Activated CD8-positive, alpha-beta memory T cell treated with anti-CD3 and anti-CD28 coated beads, Interleukin-2, amount 50 U/mL, for 1 hour (primary cell): ENCODE measurements around the gene TOR4A.
A peak's percentile ranks its signal among the peaks of the same experiment; 100 is the strongest.
"Not testable (repeated sequence)": the region's sequence is repeated elsewhere in the genome, so short reads cannot be mapped to it uniquely, and the experiment has no call there.

Source experiments
- DNase-seq: peaks from one replicate; pipeline ENCODE4 v3.0.0-alpha.2; 2020; ENCODE audit errors: extremely low read depth

Gene TOR4A

DNA sequence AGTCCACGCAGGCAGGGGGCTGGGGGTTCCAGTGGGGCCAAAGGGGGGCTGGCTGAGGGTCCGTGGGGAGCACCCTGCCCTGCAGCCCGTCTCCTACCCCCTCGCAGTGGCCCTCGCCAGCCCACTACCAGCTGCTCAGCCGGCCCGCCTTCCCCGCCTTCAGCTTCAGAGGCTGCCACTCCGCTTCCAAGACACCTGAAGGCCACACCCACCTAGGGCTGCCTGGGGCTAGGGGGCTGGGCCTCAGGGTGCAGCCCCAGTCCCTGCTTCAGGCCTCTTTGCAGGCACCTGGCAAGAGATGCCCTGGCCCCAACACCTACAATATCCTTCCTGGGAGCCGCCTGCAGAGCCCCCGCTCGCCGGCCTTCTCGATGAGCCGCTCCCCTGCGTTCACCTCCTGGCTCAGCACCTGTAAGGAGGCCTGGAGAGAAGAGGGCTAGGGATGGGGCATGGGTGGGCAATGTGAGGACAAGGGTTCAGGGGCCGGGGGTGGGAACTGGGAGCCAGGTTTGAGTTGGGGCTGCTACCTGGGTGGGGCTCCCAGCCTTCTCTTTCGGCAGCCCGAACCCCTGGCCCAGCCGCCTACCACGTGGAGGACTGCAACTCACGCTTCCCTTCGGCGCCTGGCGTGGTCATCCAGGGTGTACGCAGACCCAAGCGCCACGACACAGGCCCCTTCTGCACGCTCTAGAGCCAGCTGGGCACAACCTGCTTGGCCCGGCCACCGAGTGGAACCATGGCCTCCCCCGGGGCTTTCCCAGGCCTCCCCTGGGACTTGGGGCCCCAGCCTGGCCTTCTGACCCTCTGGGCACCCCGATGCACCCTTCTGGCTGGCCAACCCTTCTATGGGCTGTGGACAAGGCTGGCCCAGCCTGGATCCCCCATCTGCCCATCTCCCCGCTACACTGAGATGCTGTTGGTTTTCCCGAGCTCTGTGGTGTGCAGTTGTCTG is 24.7 kb upstream of the TOR4A start:
- DNase-seq: no peak

DNA sequence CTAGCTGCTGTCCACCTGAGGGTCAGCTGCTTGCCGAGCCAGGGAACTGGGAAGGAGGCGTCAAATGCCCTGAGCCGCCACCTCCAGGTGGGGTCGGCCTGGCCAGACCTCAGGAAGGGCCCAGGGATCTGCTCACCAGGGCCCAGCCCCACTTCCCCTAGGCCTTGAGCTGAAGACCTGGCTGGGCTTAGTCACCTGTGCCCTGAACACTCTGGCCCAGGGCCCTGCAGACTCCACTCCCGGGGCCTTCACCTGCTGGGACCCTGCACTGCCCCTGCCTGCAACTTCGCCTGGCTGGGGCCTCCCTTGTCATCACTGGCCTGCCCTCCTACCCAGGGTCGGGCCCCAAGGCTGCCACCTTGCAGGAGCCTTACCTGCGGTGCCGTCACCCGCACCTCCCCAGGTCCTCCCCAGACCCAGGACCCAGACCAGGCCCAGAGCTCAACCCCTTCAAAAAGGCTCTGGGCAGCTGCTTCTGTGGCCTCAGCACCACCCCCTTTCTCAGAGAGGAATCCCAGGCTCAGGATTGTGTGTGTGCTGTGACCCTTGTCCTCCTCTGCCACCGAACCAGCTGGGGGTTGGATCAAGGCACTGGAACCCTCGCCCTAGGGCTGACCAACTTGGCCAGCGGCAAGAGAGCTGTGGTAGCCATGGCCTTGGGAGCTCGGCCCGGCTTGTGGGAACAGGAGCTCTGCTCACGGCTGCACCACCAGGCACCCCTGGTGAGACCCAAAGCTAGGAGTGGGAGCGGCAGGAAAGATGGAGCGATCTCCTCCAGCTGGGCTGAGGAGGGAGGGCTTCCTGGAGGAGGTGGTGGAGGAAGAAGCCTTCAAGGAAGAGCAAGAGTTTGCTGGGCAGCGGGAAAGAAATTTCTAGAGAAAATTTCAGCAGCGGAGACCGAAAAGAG is 23.6 kb upstream of the TOR4A start:
- DNase-seq: no peak

DNA sequence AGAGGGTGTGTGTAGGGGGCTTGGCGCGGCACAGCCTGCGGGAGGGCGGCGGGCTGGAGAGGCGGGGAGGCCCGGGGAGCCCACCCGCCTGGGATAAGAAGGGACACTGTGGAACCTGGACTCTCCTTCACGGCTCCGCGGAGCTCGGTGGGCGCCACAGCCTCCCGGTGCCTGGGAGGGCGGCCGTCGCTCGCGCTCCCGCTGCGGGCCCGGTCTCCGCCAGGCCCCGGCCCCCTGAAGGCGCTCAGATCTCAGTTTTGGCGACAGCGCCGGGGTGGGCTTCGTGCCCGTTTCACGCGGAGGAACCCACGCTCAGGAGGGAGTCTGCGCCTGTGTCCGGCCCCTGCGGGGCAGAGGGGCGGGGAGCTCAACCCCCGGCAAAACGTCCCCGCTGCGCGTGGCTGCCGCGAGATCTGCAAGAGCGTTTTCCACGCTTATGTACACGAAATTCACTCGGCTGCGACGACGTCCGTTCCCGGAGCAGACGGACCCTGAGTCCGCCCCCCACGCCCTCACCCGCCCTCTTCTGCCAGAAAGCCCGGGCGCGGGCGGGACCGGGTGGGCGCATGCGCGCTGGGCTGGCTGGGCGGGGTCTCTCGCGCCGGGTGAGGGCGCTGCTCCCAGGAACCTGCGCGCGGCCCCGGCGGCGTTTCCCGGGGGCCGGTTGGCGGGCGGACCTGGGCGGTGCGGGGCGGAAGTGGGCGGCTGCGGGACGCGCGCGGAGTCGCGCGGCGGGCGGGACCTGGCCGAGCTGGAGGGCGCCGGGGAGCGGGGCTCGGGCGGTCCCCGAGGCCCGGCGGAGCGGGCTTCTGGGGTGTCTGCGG is 22.7 kb upstream of the TOR4A start, which contains the start of gene NELFB:
TSS of gene NELFB (plus strand) at position 704 of the 824 bp plus-strand sequence.
- peak; percentile 71 for DNase-seq

DNA sequence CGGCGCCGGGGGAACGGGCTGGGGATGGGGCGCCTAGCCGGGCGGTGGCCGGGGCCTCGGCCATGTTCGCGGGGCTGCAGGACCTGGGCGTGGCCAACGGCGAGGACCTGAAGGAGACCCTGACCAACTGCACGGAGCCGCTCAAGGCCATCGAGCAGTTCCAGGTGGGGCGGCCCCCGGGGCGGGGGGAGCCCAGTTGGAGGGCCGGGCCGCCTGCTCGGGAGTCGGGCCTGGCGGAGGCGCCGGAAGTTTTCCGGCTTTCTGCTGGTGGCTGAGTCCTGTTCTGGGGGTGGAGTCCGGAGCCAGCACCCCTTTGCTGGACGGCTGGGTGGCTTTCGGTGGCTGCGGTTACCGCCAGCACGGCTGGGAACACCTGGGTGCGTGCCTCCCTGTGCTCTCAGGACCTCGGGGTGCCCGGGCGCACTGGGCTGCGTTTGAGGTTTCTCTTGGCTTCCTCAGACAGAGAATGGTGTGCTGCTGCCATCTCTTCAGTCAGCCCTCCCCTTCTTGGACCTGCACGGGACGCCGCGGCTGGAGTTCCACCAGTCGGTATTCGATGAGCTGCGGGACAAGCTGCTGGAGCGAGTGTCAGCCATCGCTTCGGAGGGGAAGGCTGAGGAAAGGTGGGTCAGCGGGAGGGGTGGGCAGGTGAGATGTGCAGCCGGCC is 21.9 kb upstream of the TOR4A start:
- no peak for DNase-seq

DNA sequence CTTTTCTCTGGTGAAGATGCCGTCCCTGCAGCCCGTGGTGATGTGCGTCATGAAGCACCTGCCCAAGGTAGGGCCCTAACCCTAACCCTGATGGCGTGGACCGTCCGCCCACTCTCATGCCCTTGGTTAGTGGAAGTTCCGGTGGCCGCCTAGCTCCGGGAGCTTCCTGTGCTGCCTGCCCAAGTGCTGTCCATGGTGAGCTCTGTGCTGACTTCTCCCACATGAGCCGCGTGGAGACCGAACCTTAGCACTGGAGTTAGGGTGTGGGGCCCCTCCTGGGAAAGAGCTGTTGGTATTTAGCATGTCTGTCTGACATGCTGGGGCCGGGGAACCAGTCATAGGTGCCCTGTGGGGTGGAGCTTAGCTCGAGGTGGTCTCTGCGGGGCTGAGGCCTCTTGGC is 21.2 kb upstream of the TOR4A start:
- no peak for DNase-seq

DNA sequence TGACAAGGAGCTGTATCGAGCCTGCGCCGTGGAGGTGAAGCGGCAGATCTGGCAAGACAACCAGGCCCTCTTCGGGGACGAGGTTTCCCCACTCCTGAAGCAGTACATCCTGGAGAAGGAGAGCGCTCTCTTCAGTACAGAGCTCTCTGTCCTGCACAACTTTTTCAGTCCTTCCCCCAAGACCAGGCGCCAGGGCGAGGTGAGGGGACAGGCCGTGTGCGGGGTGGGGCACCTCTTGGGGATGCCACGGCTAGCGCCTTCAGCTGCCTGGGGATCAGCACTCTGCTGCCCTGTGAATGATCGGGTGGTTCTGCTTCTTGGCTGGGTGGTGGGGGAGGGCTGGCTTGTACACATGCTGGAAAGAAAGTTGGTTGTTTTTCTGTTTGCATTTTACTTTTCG is 20.7 kb upstream of the TOR4A start:
- no peak for DNase-seq

DNA sequence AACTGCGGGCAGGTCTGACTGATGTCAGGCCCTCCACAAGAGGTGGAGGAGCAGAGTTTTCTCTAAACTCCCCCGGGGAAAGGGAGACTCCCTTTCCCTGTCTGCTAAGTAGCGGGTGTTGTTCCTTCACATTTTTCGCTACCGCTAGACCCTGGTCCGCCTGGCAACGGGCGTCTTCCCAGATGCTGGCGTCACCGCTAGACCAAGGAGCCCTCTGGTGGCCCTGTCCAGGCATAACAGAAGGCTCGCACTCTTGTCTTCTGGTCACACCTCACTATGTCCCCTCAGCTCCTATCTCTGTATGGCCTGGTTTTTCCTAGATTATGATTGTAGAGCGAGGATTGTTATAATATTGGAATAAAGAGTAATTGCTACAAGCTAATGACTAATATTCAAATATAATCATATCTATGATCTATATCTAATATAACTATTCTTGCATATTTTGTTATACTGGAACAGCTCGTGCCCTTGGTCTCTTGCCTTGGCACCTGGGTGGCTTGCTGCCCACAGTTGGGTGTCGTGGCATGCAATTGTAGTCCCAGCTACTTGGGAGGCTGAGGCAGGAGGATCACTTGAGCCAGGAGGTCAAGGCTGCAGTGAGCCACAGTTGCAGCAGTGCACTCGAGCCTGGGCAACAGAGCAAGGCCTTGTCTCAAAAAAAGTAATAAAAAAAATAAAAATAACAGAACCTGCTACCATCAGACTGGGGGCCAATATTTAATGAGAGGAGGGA is 15.2 kb upstream of the TOR4A start:
- DNase-seq: not testable (repeated sequence)

DNA sequence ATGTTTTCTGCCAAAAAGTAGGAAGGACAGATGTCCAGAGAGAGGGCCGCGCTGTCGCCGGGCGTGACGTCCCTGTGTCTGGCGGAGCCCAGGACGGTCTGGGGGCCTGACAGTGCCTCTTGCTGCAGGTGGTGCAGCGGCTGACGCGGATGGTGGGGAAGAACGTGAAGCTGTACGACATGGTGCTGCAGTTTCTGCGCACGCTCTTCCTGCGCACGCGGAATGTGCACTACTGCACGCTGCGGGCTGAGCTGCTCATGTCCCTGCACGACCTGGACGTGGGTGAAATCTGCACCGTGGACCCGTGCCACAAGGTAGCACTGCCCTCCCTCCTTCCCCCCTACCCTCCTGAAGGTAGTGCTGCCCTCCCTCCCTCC is 14.6 kb upstream of the TOR4A start:
- DNase-seq: no peak

DNA sequence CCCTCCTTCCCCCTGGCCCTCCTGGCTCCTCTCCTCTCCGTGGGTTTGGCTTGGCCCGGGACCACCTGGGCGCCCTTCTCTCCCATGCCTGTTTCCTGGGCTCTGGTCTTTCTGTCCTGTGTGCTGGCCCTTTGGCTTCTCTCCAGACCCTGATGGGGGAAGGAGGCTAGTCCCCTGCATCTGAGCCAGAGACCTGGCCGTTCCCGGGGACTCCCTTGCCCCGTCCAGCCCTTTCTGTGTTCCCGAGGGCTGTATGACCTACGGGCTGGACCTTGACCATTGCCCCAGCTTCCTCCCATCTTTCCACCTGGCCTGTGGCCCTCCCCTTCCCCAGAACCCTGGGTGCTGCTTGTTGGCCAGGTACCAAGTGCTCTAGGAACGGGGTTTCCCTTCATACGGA is 14.0 kb upstream of the TOR4A start:
- no peak for DNase-seq

DNA sequence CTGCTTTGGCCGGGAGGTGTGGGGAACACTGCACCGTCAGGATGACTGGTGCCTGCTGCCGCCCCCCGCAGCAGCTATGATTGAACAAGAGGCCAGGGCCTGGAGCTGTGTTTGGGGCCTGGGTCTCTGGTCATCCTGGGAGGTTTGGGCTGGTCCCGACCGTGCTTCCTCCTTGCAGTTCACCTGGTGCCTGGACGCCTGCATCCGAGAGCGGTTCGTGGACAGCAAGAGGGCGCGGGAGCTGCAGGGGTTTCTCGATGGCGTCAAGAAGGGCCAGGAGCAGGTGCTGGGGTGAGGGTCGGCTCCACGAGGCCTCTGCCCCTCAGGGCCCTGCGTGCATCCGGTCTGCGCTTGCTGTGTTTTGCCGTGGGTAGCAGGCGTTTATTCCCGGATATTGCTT is 13.5 kb upstream of the TOR4A start:
- no peak for DNase-seq

DNA sequence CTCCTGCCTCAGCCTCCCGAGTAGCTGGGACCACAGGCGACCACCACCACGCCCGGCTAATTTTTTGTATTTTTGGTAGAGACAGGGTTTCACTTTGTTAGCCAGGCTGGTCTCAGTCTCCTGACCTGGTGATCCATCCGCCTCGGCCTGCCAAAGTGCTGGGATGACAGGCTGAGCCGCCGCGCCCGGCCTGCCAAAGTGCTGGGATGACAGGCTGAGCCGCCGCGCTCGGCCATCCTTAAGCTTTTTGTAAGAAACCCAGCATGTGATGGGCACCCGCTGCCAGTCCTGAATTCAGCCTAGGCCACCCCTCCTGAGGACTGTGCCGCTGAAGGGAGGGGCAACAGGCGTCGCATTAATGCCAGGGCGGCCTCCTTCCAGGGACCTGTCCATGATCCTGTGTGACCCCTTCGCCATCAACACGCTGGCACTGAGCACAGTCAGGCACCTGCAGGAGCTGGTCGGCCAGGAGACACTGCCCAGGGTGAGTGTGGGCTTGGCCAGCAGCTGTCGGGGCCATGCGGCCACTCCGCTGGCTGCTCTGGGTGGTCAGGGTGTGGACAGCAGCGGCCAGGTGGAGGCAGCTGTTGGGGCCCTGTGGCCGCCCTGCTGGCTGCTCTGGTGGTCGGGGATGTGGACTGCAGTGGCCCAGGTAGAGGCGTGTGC is 11.9 kb upstream of the TOR4A start:
- DNase-seq: no peak

DNA sequence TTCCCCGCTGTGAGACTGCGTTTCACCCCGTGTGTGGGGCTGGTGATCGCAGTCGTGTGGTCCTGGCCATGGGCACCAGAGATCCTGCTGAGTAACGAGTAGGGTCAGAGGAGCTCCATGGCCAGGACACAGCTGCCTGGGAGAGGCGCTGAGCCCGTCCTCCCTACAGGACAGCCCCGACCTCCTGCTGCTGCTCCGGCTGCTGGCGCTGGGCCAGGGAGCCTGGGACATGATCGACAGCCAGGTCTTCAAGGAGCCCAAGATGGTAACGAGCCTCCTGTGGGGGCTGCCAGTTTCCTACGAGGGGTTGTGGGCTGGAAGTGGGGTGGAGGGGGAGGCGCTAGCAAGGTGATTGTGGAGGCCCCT is 11.4 kb upstream of the TOR4A start:
- DNase-seq: no peak

DNA sequence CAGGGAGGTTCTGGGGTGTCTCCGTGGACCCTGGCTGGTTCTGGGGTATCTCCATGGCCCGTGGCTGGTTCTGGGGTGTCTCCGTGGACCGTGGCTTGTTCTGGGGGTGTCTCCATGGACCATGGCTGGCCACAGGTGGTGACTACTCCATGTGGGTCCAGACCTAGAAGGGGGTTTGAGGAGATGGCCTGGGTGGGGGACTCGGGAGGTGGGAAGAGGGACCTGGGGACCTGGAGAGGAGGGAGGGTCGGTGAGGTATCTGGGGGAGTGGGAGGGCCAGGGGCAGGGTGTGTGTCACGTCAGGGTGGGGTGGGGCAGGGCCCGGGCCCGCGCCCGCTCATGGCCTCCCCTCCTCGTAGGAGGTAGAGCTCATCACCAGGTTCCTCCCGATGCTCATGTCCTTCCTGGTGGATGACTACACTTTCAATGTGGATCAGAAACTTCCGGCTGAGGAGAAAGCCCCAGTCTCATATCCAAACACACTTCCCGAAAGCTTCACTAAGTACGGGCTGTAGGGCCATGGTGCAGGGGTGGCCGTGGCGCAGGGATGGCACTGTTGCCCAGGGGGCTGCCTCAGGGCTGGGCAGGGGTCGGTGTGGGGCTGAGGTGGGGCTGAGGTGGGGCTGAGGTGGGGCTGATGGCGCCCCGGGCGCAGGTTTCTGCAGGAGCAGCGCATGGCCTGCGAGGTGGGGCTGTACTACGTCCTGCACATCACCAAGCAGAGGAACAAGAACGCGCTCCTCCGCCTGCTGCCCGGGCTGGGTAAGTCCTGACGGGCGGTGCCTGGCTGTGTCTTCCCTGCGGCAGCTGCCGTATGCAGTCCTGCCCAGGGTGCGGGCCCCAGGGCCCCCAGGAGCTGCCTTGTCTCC is 10.7 kb upstream of the TOR4A start:
- no peak for DNase-seq

DNA sequence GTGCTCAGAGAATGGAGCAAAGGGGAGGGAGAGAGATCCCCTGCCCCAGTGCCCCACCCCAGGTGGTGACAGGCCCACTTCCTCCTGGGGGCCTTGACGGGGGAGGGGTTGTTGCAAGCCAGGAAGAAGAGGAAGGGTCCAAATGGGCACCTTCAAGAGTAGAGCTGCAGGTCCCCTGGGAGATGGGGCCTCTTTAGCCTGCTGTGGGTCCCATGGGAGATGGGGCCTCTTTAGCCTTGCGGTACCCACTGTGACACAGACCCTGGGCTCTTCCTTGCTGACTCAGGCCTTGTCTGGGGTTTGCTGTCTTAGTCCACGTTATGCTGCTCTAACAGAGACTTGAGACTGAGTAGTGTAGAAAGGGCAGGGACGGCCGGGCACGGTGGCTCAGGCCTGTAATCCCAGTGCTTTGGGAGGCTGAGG is 9.6 kb upstream of the TOR4A start:
- DNase-seq: no peak

DNA sequence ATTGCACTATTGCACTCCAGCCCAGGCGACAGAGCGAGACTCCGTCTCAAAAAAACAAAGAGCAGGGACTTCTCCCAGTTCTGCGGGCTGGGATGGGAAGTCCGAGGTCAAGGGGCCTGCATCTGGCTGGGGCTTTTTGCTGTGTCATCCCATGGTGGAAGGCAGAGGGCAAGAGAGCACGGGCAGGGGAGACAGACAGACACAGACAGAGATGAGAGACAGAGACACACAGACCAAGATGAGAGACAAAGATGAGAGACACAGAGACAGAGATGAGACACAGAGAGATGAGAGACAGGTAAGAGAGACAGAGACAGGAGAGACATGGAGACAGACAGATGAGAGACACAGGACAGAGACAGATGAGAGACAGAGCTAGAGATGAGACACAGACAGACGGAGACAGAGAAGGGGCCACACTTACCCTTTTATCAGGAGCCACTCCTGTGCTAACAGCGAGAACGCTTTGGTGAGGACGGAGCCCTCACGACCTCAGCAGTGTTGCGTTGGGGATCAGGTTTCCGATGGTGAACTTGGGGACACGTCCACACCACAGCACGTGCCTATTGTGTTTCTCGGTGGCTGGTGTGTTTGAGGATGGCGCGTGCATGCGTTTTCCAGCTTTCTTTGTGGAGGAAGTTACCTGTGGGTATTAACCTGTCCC is 8.9 kb upstream of the TOR4A start:
- no peak for DNase-seq

DNA sequence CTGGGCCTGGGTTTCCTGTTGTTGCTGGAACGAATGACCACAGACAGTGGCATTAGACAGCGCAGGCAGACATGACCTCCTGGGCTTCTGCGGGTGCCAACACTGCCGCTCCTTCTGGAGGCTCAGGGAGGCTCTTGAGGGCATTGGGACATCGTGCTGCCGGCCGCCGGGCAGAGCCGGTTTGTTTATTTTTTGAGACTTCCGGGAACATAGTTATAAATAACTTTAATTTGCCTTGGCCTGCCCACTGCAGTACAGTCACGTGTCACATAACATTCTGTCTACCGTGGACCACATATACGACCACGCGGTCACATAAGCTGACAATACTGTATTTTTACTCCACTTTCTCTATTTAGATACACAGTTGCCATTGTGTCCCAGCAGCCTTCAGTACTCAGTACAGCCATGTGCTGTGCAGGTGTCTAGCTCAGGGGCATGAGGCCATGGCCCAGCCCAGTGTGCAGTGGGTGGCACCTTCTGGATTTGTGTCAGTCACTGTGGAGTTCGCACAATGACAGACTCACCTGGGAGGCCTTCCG is 8.2 kb upstream of the TOR4A start:
- no peak for DNase-seq

DNA sequence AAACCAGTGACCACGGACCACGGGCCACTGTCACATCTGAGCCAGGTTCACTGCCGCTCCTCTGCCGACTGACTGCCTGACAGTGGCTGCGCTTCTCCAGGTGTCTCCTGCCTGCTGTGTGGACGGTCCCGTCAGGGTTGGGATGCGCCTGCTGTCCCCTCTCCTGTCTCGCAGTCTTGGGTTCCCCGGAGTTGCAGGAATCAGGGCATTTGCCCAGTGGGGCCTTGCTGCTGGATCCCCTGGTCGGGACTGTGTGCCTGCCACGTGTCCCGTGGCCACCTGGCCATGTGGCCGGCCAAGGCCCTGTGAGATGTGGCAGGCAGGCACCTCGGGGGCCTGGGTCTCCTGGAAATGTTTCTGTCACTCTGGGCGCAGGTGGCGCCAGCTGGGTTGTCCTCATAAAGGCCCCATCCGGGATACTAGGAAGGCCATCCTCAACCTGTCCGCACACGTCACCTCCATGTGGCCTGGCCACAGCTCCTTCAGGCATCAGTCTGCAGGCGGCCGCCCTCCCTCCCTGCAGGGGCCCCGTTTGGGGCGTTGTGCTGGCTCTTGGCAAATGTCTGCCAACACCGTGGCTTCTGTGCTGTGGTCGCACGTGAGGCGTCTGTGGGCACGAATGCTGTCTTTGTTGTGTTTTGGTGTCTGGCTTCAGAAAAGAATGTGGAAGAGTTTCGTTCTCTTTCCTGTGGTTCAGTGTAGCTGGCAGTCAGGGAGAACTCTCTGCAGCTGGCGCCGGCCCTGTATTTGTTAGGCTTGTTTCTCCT is 6.4 kb upstream of the TOR4A start:
- DNase-seq: no peak

DNA sequence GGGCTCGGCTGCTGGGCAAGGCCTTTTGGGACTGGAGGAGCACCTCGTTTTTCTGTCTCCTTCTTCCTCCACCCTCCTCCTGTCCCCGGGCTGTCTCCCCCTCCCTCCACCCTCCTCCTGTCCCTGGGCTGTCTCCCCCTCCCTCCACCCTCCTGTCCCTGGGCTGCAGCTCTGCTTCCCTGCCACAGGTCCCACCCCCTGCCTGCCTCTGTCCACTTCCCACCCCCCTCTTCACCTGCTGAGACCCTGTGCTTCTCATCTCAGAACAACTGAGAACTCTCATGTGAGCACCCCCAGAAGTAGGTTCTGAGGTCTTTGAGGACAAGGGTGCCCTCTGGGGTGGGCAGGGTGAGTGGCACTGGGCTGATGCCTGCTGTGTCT is 5.8 kb upstream of the TOR4A start:
- no peak for DNase-seq
